ENCODE data around the gene S100A16. TPM values are rescaled to one million over a fixed set of nuclear protein-coding genes. Genes with fewer than 3 reads are reported as not detected.

Gene S100A16
- 100 to 1,000 TPM; 107 to 277 (median 193) TPM for total RNA-seq

- Histone ChIP-seq H3K4me1 (peaks cover 0 to 60% (median 4%) of the 10 kb centered on the region in 4 donors), H3K9me3 (no peaks in the 10 kb centered on the region), H3K27me3 (no peaks in the 10 kb centered on the region), H3K36me3 (peaks cover 0 to under 1% (median 0%) of the 10 kb centered on the region in 3 donors), H3K27ac (peak within 1 kb of the TSS; percentile 60 to 100 (median 92)), H3K4me3 (peak within 1 kb of the TSS; percentile 32 to 76 (median 56))
- peak in 2 of 3 donors; percentile 90 to 92 for DNase-seq
- peak; percentile 95 to 98 for TF ChIP-seq POLR2A (IDR thresholded peaks at IDR 0.05)
- no peak for TF ChIP-seq CTCF (IDR thresholded peaks at IDR 0.05)
Observed at GRCh38 chr1:153612755-153613331, at the start of gene S100A16. Gene S100A16, minus strand, starts transcription at chr1:153613137. Its CDS starts 4,986 bp downstream, at chr1:153608151.

- no peaks in the 10 kb centered on the region for H3K27me3 ChIP-seq
- peaks cover 0 to 67% (median 3%) of the 10 kb centered on the region in 3 donors for H3K36me3 ChIP-seq
- H3K4me3 ChIP-seq, result no peak overlapping the region
- no peak for DNase-seq
- no peak overlapping the region for H3K27ac ChIP-seq
- H3K4me1 ChIP-seq, result peaks cover 0 to 9% (median 0%) of the 10 kb centered on the region in 4 donors
- TF ChIP-seq CTCF (IDR thresholded peaks at IDR 0.05), result no peak
- TF ChIP-seq POLR2A (IDR thresholded peaks at IDR 0.05), result no peak
- no peaks in the 10 kb centered on the region for H3K9me3 ChIP-seq
Observed at GRCh38 chr1:153662269-153662668, 49.3 kb upstream of the S100A16 start.

- Histone ChIP-seq H3K27me3 (no peaks in the 10 kb centered on the region), H3K4me1 (peaks cover 0 to 9% (median 0%) of the 10 kb centered on the region in 4 donors), H3K36me3 (peaks cover 0 to 57% (median 0%) of the 10 kb centered on the region in 3 donors), H3K9me3 (no peaks in the 10 kb centered on the region), H3K27ac (no peak overlapping the region), H3K4me3 (no peak overlapping the region)
- peak in 1 of 3 donors; percentile 6 for DNase-seq
- TF ChIP-seq POLR2A (IDR thresholded peaks at IDR 0.05) (no peak), CTCF (IDR thresholded peaks at IDR 0.05) (no peak)
Observed at GRCh38 chr1:153661111-153661708, 48.3 kb upstream of the S100A16 start.

DNA sequence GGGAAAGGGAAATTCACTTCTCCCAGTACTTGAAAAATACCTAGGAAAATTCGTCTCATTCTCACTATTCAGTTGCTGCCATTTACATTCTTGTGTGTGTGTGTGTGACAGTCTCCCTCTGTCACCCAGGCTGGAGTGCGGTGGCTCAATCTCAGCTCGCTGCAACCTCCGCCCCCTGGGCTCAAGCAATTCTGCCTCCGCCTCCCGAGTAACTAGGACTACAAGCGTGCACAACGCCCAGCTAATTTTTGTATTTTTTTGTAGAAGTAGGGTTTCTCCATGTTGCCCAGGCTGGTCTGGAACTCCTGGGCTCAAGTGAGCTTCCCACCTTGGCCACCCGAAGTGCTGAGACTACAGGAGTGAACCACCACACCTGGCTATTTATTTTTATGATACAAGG lies 46.7 kb upstream of the S100A16 start:
- H3K27ac ChIP-seq, result peak overlapping the region in 1 of 4 donors; percentile 95
- no peaks in the 10 kb centered on the region for H3K27me3 ChIP-seq
- H3K4me1 ChIP-seq, result peaks cover 0 to 9% (median 0%) of the 10 kb centered on the region in 4 donors
- H3K4me3 ChIP-seq, result peak overlapping the region; percentile 68 to 89 (median 80)
- no peak for TF ChIP-seq POLR2A (IDR thresholded peaks at IDR 0.05)
- no peak for TF ChIP-seq CTCF (IDR thresholded peaks at IDR 0.05)
- peaks cover 0 to 41% (median 0%) of the 10 kb centered on the region in 3 donors for H3K36me3 ChIP-seq
- DNase-seq, result peak in 1 of 3 donors; percentile 46
- H3K9me3 ChIP-seq, result no peaks in the 10 kb centered on the region

DNA sequence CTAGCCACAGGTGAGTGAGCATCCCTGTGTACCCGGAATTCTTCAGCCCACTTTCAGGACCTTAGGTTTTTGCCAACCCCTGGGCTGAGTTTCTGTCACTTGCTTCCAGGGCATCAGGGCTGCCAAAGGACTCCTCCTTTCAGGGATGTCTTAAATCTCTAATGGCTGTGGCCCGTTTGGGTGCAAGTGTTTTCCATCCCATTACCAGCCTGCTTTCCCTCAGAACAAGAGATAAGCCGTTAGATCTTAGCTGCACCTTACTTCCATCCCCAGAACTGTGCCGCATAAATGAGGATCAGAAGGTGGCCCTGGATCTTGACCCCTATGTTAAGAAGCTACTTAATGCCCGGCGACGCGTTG lies 46.2 kb upstream of the S100A16 start:
- Histone ChIP-seq H3K9me3 (no peaks in the 10 kb centered on the region), H3K27ac (peak overlapping the region; percentile 89 to 96 (median 95)), H3K27me3 (no peaks in the 10 kb centered on the region), H3K4me1 (peaks cover 0 to 9% (median 0%) of the 10 kb centered on the region in 4 donors), H3K4me3 (peak overlapping the region; percentile 68 to 89 (median 80)), H3K36me3 (peaks cover 0 to 36% (median 0%) of the 10 kb centered on the region in 3 donors)
- DNase-seq, result no peak
- TF ChIP-seq POLR2A (IDR thresholded peaks at IDR 0.05) (no peak), CTCF (IDR thresholded peaks at IDR 0.05) (no peak)

Data from Peyer's patch (tissue), 4 donors.